AG04449 (cell line): ENCODE data around the gene PTPN12.

ENCODE experiments used
- CTCF ChIA-PET: fragments of 350-600 bp; formaldehyde crosslinking; extraction: SDS; loops from one replicate; lab custom pipeline; 2021; ENCODE audit warnings: antibody characterized with exemption; lab: Yijun Ruan, JAX
- POLR2A ChIA-PET: fragments of 400-600, 350-600 bp; formaldehyde crosslinking; extraction: SDS; loops from one replicate; lab custom pipeline; 2020; ENCODE audit warnings: antibody characterized with exemption, inconsistent platforms; lab: Yijun Ruan, JAX
- DNase-seq: peaks from one replicate; pipeline ENCODE4 v3.0.0-alpha.2; 2010; ENCODE audit warnings: low read depth, low spot score
- H3K4me3 ChIP-seq: 2 replicates; pipeline ENCODE4 v1.5.1; 2011; ENCODE audit warnings: low read depth, mild to moderate bottlenecking, control low read depth, low read length
- TF ChIP-seq, protein P1 (sequence below): IDR thresholded peaks from one replicate; pipeline ENCODE4 v1.5.1; 2011; ENCODE audit warnings: mild to moderate bottlenecking, moderate library complexity, low read length, control low read depth, inconsistent platforms; ENCODE audit not compliant: insufficient read depth; ENCODE audit errors: missing control alignments

The PTPN12 gene

GRCh38 chr7:77553123-77553522, 16.0 kb downstream of the PTPN12 start:
- TF ChIP-seq, protein P1, sequence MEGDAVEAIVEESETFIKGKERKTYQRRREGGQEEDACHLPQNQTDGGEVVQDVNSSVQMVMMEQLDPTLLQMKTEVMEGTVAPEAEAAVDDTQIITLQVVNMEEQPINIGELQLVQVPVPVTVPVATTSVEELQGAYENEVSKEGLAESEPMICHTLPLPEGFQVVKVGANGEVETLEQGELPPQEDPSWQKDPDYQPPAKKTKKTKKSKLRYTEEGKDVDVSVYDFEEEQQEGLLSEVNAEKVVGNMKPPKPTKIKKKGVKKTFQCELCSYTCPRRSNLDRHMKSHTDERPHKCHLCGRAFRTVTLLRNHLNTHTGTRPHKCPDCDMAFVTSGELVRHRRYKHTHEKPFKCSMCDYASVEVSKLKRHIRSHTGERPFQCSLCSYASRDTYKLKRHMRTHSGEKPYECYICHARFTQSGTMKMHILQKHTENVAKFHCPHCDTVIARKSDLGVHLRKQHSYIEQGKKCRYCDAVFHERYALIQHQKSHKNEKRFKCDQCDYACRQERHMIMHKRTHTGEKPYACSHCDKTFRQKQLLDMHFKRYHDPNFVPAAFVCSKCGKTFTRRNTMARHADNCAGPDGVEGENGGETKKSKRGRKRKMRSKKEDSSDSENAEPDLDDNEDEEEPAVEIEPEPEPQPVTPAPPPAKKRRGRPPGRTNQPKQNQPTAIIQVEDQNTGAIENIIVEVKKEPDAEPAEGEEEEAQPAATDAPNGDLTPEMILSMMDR, result no peak
- no peak for DNase-seq
- CTCF ChIA-PET, result interaction anchor here (0.8 kb wide), 1 partner anchor 84 kb away, joined by 3 read pairs; no protein-coding TSS in a partner anchor
- POLR2A ChIA-PET, result no interaction called here
- H3K4me3 ChIP-seq, result no peak overlapping the region

GRCh38 chr7:77558284-77558967, 21.3 kb downstream of the PTPN12 start:
- ChIA-PET POLR2A (no interaction called here), CTCF (interaction anchor here (0.8 kb wide), 1 partner anchor 10 kb away, joined by 4 read pairs; no protein-coding TSS in a partner anchor)
- TF ChIP-seq, protein P1, result no peak
- H3K4me3 ChIP-seq, result no peak overlapping the region
- DNase-seq, result no peak

- TF ChIP-seq, protein P1, result no peak
- H3K4me3 ChIP-seq, result no peak overlapping the region
- ChIA-PET CTCF (no interaction called here), POLR2A (no interaction called here)
- DNase-seq, result no peak
Measured at GRCh38 chr7:77561352-77561751, 24.3 kb downstream of the PTPN12 start.

DNA sequence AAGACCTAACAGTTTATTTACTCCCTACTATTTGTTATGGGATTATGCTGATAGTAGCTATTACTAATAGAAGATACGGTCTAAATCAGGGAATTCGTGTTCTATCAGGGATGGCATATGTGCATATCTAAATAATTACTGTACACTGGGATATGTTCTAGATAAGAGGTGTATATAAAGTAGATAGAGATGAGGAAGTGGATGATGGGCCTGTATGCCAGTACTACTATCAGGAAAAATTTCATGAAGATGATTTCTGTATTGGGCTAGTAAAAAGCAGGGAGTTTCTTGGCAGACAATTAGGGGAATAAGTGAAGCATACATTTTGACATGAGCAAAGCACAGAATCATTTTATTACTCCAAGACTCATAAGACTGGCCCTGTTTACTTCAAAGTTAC, 26.2 kb downstream of the PTPN12 start:
- TF ChIP-seq, protein P1, result no peak
- H3K4me3 ChIP-seq, result no peak overlapping the region
- DNase-seq, result no peak
- CTCF ChIA-PET, result no interaction called here
- POLR2A ChIA-PET, result no interaction called here

GRCh38 chr7:77565917-77566316, 28.8 kb downstream of the PTPN12 start:
- CTCF ChIA-PET, result no interaction called here
- no peak overlapping the region for H3K4me3 ChIP-seq
- TF ChIP-seq, protein P1, result no peak
- POLR2A ChIA-PET, result no interaction called here
- DNase-seq, result peak; percentile 5

DNA sequence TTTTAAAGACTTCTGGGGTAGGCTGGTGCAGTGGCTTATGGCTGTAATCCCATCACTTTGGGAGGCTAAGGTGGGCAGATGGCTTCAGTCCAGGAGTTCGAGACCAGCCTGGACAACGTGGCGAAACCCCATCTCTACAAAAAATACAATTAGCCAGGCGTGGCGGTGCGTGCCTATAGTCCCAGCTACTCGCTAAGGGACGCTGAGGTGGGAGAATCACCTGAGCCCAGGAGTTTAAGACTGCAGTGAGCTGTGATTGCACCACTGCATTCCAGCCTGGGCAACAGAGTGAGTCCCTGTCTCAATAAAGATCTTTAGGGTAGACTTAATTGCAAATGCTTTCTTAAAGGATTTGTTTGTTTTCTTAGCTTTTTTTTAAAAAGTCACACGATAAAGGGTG, 29.3 kb downstream of the PTPN12 start:
- ChIA-PET POLR2A (no interaction called here), CTCF (no interaction called here)
- DNase-seq, result no peak
- H3K4me3 ChIP-seq, result no peak overlapping the region
- TF ChIP-seq, protein P1, result no peak
